SK-N-SH treated with all-trans-retinoic acid at 6 μM for 48 hours (cell line): Measurements from ENCODE around the gene MKI67.

Experiments used
- ATAC-seq: fragments of 200-7000 bp; cut with Tn5 transposase; 3 replicates; pipeline ENCODE4 v1.9.1; 2020; ENCODE audit warnings: mild to moderate bottlenecking, moderate library complexity
- ARNTL ChIP-seq: fragments of 450-650 bp; formaldehyde crosslinking; IDR thresholded peaks from 2 replicates; pipeline ENCODE4 v1.5.0; 2020; ENCODE audit warnings: low read depth, mild to moderate bottlenecking, moderate library complexity, borderline replicate concordance
- BACH2 ChIP-seq: fragments of 250-450 bp; sonication (Bioruptor Pico); IDR thresholded peaks from 2 replicates; pipeline ENCODE4 v1.9.0; 2021; ENCODE audit warnings: mild to moderate bottlenecking, borderline replicate concordance
- CREB5 ChIP-seq: fragments of 250-450 bp; sonication (Bioruptor Pico); IDR thresholded peaks from 2 replicates; pipeline ENCODE4 v1.5.1; 2020; ENCODE audit warnings: low read depth, mild to moderate bottlenecking, moderate library complexity
- CSRNP3 ChIP-seq: fragments of 250-450 bp; sonication (Bioruptor Pico); IDR thresholded peaks from 2 replicates; pipeline ENCODE4 v1.5.1; 2021; ENCODE audit warnings: mild to moderate bottlenecking, moderate library complexity
- ESRRG ChIP-seq: fragments of 250-450 bp; sonication (Bioruptor Pico); IDR thresholded peaks from 2 replicates; pipeline ENCODE4 v1.6.1; 2021; ENCODE audit warnings: mild to moderate bottlenecking
- GLIS3 ChIP-seq: fragments of 250-450 bp; sonication (Bioruptor Pico); IDR thresholded peaks from 2 replicates; pipeline ENCODE4 v1.5.0; 2020; ENCODE audit warnings: mild to moderate bottlenecking, moderate library complexity
- ISL1 ChIP-seq: fragments of 250-450 bp; sonication (Bioruptor Pico); IDR thresholded peaks from 2 replicates; pipeline ENCODE4 v2.1.2; 2022; ENCODE audit warnings: mild to moderate bottlenecking, moderate library complexity
- OSR1 ChIP-seq: fragments of 250-450 bp; sonication (Bioruptor Pico); IDR thresholded peaks from 2 replicates; pipeline ENCODE4 v1.8.0; 2022; ENCODE audit warnings: moderate library complexity, mild to moderate bottlenecking, inconsistent platforms
- PATZ1 ChIP-seq: fragments of 250-450 bp; sonication (Bioruptor Pico); IDR thresholded peaks from 2 replicates; pipeline ENCODE4 v1.8.0; 2020; ENCODE audit warnings: mild to moderate bottlenecking, moderate library complexity, borderline replicate concordance
- RARB ChIP-seq: fragments of 250-450 bp; sonication (Bioruptor Pico); IDR thresholded peaks from 2 replicates; pipeline ENCODE4 v1.8.0; 2021; ENCODE audit warnings: mild to moderate bottlenecking, moderate library complexity
- SNAI2 ChIP-seq: fragments of 250-450 bp; sonication (Bioruptor Pico); IDR thresholded peaks from 2 replicates; pipeline ENCODE4 v1.5.0; 2020; ENCODE audit warnings: mild to moderate bottlenecking, moderate library complexity
- TCF4 ChIP-seq: fragments of 250-450 bp; sonication (Bioruptor Pico); IDR thresholded peaks from 2 replicates; pipeline ENCODE4 v1.8.0; 2021; ENCODE audit warnings: mild to moderate bottlenecking, moderate library complexity, borderline replicate concordance
- TOX ChIP-seq: fragments of 250-450 bp; sonication (Bioruptor Pico); IDR thresholded peaks from 2 replicates; pipeline ENCODE4 v1.8.0; 2021; ENCODE audit warnings: mild to moderate bottlenecking, moderate library complexity, borderline replicate concordance
- ZC3H10 ChIP-seq: fragments of 250-450 bp; sonication (Bioruptor Pico); IDR thresholded peaks from 2 replicates; pipeline ENCODE4 v1.5.1; 2021; ENCODE audit warnings: mild to moderate bottlenecking, moderate library complexity
- ZFP3 ChIP-seq: fragments of 250-450 bp; sonication (Bioruptor Pico); IDR thresholded peaks from 2 replicates; pipeline ENCODE4 v1.5.0; 2020; ENCODE audit warnings: mild to moderate bottlenecking, moderate library complexity
- ZFP30 ChIP-seq: fragments of 450-650 bp; formaldehyde crosslinking; IDR thresholded peaks from 2 replicates; pipeline ENCODE4 v1.5.0; 2022; ENCODE audit warnings: mild to moderate bottlenecking, moderate library complexity
- ZNF565 ChIP-seq: fragments of 450-650 bp; formaldehyde crosslinking; conservative IDR thresholded peaks from 2 replicates; pipeline ENCODE4 v1.5.0; 2020; ENCODE audit warnings: low read depth, mild to moderate bottlenecking, moderate library complexity
- ZNF70 ChIP-seq: fragments of 450-650 bp; formaldehyde crosslinking; IDR thresholded peaks from 2 replicates; pipeline ENCODE4 v1.5.0; 2020; ENCODE audit warnings: mild to moderate bottlenecking, moderate library complexity
- TF ChIP-seq, protein P1 (sequence below): fragments of 250-450 bp; sonication (Bioruptor Pico); IDR thresholded peaks from 2 replicates; pipeline ENCODE4 v1.8.0; 2021; ENCODE audit warnings: low read depth, mild to moderate bottlenecking, moderate library complexity, borderline replicate concordance
- TF ChIP-seq, protein P2 (sequence below): fragments of 250-450 bp; sonication (Bioruptor Pico); IDR thresholded peaks from 2 replicates; pipeline ENCODE4 v1.5.0; 2020; ENCODE audit warnings: mild to moderate bottlenecking, moderate library complexity

MKI67 gene

DNA sequence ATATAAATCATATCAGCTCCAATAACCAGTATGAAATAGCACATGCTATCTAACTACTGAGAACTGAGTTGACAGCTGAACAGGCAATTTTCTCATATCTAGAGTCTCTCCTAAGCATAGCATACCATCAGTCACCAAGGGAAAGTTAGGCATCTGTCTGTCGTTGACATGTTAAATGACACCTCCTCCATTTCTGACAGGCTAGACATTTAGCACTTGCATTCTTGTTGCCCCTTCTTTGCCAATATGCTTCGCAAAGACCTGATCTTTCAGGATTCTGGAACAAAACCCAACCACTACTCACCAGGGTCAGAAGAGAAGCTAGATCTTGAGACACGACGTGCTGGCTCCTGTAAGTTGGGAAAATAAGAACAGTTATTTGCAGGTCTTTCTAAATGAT lies 10.0 kb downstream of the MKI67 start (continued):
- TF ChIP-seq CREB5 (no peak), OSR1 (no peak), ZNF565 (no peak), ZNF70 (CRISPR knock-in tag) (no peak), GLIS3 (no peak), ZFP30 (CRISPR knock-in tag) (no peak), ISL1 (CRISPR knock-in tag) (no peak)

DNA sequence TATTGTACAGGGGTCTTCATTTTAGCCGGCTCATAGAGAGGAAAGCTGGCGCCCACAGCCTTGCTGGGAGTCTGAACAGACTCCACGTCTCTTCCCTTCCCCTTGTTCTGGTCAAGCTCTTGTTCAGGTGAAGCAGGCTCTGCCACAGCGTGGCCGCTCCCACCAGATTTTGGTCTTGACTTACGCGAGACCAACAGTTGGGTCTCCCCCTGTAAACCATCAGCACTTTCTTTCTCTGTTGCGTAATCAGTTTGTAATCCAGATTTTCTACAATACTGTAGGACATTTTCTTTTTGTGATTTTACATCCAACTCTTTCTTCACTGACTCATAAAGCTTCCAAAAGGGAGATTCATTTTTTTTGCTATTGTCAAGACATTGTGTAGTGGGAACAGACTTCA lies 10.9 kb downstream of the MKI67 start:
- TF ChIP-seq BACH2 (no peak), RARB (no peak), ZFP3 (no peak)
- no peak for ATAC-seq

DNA sequence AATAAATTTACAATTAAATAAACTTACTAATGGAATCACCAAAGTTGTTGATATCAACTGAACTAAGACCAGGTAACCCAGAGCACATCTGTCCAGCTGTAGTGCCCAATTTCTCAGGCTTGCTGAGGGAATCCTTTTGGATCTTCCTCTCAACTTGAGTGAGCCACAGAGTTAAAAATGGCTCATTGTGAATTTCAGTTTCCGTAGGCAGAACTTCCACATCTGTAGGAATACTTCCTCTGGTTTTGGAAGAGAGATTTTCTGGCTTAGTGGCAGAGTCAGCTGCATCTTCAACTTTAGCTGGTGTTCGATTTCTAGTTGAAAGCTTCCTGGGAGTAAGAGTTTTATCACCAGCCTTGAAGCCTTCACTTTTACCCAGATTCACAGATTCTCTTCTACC lies 11.3 kb downstream of the MKI67 start:
- no peak for ATAC-seq

More for the DNA sequence above, 11.3 kb downstream of the MKI67 start:
- no peak for TF ChIP-seq PATZ1 (CRISPR knock-in tag)
- TF ChIP-seq ZFP30 (CRISPR knock-in tag) = no peak
- TF ChIP-seq BACH2 = no peak
- TF ChIP-seq ARNTL (CRISPR knock-in tag) = no peak
- TF ChIP-seq, protein P1, sequence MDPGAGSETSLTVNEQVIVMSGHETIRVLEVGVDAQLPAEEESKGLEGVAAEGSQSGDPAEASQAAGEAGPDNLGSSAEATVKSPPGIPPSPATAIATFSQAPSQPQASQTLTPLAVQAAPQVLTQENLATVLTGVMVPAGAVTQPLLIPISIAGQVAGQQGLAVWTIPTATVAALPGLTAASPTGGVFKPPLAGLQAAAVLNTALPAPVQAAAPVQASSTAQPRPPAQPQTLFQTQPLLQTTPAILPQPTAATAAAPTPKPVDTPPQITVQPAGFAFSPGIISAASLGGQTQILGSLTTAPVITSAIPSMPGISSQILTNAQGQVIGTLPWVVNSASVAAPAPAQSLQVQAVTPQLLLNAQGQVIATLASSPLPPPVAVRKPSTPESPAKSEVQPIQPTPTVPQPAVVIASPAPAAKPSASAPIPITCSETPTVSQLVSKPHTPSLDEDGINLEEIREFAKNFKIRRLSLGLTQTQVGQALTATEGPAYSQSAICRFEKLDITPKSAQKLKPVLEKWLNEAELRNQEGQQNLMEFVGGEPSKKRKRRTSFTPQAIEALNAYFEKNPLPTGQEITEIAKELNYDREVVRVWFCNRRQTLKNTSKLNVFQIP (CRISPR knock-in tag) = no peak
- no peak for TF ChIP-seq ZNF565
- TF ChIP-seq CREB5 = no peak
- no peak for TF ChIP-seq ESRRG (CRISPR knock-in tag)
- no peak for TF ChIP-seq ZC3H10
- no peak for TF ChIP-seq TCF4 (CRISPR knock-in tag)
- TF ChIP-seq SNAI2 (CRISPR knock-in tag) = no peak
- no peak for TF ChIP-seq ISL1 (CRISPR knock-in tag)
- no peak for TF ChIP-seq OSR1
- no peak for TF ChIP-seq CSRNP3 (CRISPR knock-in tag)
- no peak for TF ChIP-seq RARB
- TF ChIP-seq TOX = no peak
- TF ChIP-seq, protein P2, sequence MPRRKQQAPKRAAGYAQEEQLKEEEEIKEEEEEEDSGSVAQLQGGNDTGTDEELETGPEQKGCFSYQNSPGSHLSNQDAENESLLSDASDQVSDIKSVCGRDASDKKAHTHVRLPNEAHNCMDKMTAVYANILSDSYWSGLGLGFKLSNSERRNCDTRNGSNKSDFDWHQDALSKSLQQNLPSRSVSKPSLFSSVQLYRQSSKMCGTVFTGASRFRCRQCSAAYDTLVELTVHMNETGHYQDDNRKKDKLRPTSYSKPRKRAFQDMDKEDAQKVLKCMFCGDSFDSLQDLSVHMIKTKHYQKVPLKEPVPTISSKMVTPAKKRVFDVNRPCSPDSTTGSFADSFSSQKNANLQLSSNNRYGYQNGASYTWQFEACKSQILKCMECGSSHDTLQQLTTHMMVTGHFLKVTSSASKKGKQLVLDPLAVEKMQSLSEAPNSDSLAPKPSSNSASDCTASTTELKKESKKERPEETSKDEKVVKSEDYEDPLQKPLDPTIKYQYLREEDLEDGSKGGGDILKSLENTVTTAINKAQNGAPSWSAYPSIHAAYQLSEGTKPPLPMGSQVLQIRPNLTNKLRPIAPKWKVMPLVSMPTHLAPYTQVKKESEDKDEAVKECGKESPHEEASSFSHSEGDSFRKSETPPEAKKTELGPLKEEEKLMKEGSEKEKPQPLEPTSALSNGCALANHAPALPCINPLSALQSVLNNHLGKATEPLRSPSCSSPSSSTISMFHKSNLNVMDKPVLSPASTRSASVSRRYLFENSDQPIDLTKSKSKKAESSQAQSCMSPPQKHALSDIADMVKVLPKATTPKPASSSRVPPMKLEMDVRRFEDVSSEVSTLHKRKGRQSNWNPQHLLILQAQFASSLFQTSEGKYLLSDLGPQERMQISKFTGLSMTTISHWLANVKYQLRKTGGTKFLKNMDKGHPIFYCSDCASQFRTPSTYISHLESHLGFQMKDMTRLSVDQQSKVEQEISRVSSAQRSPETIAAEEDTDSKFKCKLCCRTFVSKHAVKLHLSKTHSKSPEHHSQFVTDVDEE (CRISPR knock-in tag) = no peak
- TF ChIP-seq ZNF70 (CRISPR knock-in tag) = no peak
